PFSK-1 (cell line): ENCODE data around the gene GALNTL6.

ENCODE experiments used
- POLR2AphosphoS5 ChIP-seq: IDR thresholded peaks from 2 replicates; pipeline ENCODE4 v1.6.1; 2012; ENCODE audit warnings: low read depth, mild to moderate bottlenecking, control low read depth, low read length, moderate library complexity
- SIN3A ChIP-seq: IDR thresholded peaks from 2 replicates; pipeline ENCODE4 v1.6.1; 2012; ENCODE audit warnings: mild to moderate bottlenecking, low read length, moderate library complexity, borderline replicate concordance; ENCODE audit not compliant: insufficient read depth
- TAF1 ChIP-seq: IDR thresholded peaks from 2 replicates; pipeline ENCODE4 v1.6.1; 2012; ENCODE audit warnings: low read length, control low read depth, borderline replicate concordance; ENCODE audit not compliant: insufficient read depth

DNA sequence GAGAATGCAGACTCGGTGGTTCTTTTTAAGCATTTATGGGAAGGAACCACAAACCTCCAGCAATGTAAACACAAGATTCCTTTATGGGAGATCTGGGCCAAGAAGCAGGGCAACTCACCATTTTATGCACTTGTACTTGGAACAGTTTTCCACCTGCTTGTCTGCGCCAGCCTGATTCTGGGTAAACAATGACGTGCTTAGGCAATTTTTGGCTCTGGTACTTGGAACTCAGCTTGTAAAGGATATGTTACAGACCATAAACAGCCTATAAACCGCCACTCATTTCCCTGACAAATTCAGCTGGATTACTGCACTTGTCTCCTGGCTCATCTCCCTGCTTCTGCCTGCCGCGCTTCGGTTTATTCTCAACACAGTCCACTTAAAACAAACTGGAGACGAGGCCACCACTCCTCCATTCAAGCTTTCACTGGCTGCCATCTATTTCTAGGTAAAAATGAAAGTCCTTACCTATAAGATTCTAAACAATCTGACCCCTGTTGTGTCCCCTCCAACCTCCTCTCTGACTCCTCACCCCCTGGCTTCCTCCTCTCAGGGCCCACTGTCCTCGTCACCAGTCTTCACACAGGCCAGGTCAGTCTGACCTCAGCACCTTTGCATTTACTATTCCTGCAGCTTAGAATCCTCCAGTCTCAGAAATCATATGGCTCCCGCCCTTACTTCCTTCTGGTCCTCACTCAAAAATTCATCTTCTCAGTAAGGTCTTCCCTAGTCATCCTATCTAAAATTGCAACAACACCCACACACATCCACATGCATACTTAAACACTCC, 1149.6 kb downstream of the GALNTL6 start:
- TF ChIP-seq TAF1 (no peak), POLR2AphosphoS5 (no peak), SIN3A (no peak)
